GM13977 (cell line): ENCODE data around the gene PUS7L.

Source experiments
- DNase-seq: peaks from one replicate; pipeline ENCODE4 v3.0.0; 2012; ENCODE audit warnings: low spot score
- CTCF ChIP-seq: IDR thresholded peaks from 2 replicates; pipeline ENCODE4 v1.5.1; 2012; ENCODE audit warnings: mild to moderate bottlenecking, control low read depth; ENCODE audit not compliant: insufficient read depth; ENCODE audit errors: extremely low read depth, missing control alignments
- in situ Hi-C: fragments of 300-500 bp; cut with MboI; formaldehyde crosslinking; loops from one replicate; pipeline ENCODE4 v1.12.0; 2022; ENCODE audit warnings: low sequenced_read_pairs, low pct_unique_long_range_greater_than_20kb, mixed read lengths, inconsistent platforms; ENCODE audit not compliant: unreplicated experiment

The PUS7L gene

GRCh38 chr12:43758728-43759563 is at the start of gene PUS7L, which contains the start of gene IRAK4:
TSS of gene PUS7L (minus strand) at chr12:43758790. CDS start at chr12:43755245, 3,545 bp downstream.
TSS of gene IRAK4 (plus strand) at chr12:43758951. CDS start at chr12:43768112, 9,161 bp downstream.
- in situ Hi-C loops, result no loop called here
- peak; percentile 92 for DNase-seq
- TF ChIP-seq CTCF, result peak; percentile 54

- in situ Hi-C loops, result no loop called here
- no peak for DNase-seq
- TF ChIP-seq CTCF, result no peak
Measured at GRCh38 chr12:43807386-43807785, 48.8 kb upstream of the PUS7L start.

- in situ Hi-C loops, result no loop called here
- no peak for DNase-seq
Measured at GRCh38 chr12:43806737-43807072, 48.1 kb upstream of the PUS7L start.

GRCh38 chr12:43805860-43806736 is 47.5 kb upstream of the PUS7L start, which contains the start of gene TWF1:
TSS of gene TWF1 (minus strand) at chr12:43806317. CDS start at chr12:43806245, 72 bp downstream.
- DNase-seq, result peak; percentile 92

More at GRCh38 chr12:43806737-43807072, 48.1 kb upstream of the PUS7L start:
- no peak for TF ChIP-seq CTCF

GRCh38 chr12:43805149-43805859 is 46.7 kb upstream of the PUS7L start:
- in situ Hi-C loops, result no loop called here
- DNase-seq, result peak; percentile 26
- no peak for TF ChIP-seq CTCF

More at GRCh38 chr12:43805860-43806736, 47.5 kb upstream of the PUS7L start, which contains the start of gene TWF1:
- no peak for TF ChIP-seq CTCF
- in situ Hi-C loops, result no loop called here
